ENCODE data around the gene THOC1.
"Not testable (repeated sequence)": the region's sequence is repeated elsewhere in the genome, so short reads cannot be mapped to it uniquely, and the experiment has no call there.

The THOC1 gene

DNA sequence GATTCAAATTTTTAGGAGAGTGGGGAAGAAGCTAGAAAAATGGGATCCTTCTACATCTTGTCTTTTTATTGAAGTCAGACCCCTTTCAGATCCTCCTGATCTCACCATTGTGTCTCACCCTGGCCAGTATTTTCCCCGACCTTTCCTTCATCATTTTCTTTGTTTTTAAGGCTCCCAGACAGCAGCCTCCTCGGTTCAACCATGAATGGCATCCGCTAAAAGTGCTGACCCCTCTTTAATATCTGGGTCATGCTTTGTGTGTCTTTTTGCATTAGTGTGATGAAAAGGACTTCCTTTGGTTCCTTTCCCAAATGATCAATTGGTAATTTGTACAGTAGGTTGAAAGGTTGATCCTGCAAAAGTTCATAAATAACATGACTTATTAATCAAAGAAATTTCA is 26.7 kb upstream of the THOC1 start:
- no peaks in the 10 kb centered on the region for H3K27me3 ChIP-seq (ENCODE audit: insufficient read depth, insufficient read length)
- no peaks in the 10 kb centered on the region for H3K9me3 ChIP-seq (ENCODE audit: insufficient read depth, low read length)
- H3K36me3 ChIP-seq (ENCODE audit: insufficient read depth, insufficient read length, low read length): no peaks in the 10 kb centered on the region
- H3K9ac ChIP-seq (ENCODE audit: insufficient read length, low read depth): no peak overlapping the region
- H3K4me3 ChIP-seq (ENCODE audit: insufficient read length, low read depth): no peak overlapping the region
- TF ChIP-seq YY1 (IDR thresholded peaks at IDR 0.05; ENCODE audit: insufficient read depth, insufficient read length) (no peak), SUZ12 (IDR thresholded peaks at IDR 0.05; ENCODE audit: extremely low read depth, insufficient read depth, insufficient read length) (no peak), ZNF274 (IDR thresholded peaks at IDR 0.05; ENCODE audit: low read depth, low read length) (no peak)
- no peak for DNase-seq (ENCODE audit: low read depth, low spot score)
- H3K4me1 ChIP-seq (ENCODE audit: insufficient read depth, insufficient read length): no peaks in the 10 kb centered on the region

DNA sequence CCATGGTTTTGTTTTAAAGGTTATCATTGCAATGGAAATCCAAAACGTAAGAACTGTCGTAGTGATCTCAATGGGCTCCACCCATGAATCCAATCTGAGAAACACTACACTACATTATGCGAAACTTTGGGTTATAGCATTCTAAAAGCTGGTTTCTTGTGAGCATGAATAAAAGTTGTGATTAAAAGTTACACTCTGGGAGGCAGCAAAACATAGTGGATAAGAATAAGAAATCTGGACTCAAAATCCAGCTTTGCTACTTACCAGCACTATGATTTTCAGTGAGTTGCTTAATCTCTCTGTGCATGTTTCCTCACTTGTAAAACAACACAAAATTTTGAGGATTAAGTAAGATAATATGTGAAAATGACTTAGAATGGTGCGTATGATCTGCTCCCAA is 25.7 kb upstream of the THOC1 start:
- H3K4me3 ChIP-seq (ENCODE audit: insufficient read length, low read depth): no peak overlapping the region
- no peaks in the 10 kb centered on the region for H3K27me3 ChIP-seq (ENCODE audit: insufficient read depth, insufficient read length)
- H3K9me3 ChIP-seq (ENCODE audit: insufficient read depth, low read length): no peaks in the 10 kb centered on the region
- H3K9ac ChIP-seq (ENCODE audit: insufficient read length, low read depth): no peak overlapping the region
- TF ChIP-seq ZNF274 (IDR thresholded peaks at IDR 0.05; ENCODE audit: low read depth, low read length) (no peak), SUZ12 (IDR thresholded peaks at IDR 0.05; ENCODE audit: extremely low read depth, insufficient read depth, insufficient read length) (no peak), YY1 (IDR thresholded peaks at IDR 0.05; ENCODE audit: insufficient read depth, insufficient read length) (no peak)
- DNase-seq (ENCODE audit: low read depth, low spot score): no peak
- no peaks in the 10 kb centered on the region for H3K36me3 ChIP-seq (ENCODE audit: insufficient read depth, insufficient read length, low read length)
- H3K4me1 ChIP-seq (ENCODE audit: insufficient read depth, insufficient read length): no peaks in the 10 kb centered on the region

DNA sequence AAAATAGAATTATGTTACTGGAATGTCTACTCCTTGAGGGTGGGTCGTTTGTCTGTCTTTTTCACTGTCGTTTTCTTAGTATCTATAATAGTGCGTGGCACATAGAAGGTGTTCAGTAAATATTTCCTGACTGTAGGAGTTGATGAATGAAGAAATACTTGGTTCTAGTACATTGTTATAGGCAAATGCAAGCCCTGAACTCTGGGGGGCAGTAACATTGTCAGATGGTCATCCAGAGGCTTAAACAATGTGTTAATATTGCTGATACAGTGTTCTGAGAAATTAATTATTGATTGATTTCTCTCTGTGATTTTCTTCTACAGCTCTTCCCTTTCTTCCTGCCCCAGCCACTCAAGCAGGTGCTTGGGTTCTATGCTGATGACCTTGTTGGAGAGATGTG is 24.4 kb upstream of the THOC1 start:
- Histone ChIP-seq H3K27me3 (ENCODE audit: insufficient read depth, insufficient read length) (no peaks in the 10 kb centered on the region), H3K4me1 (ENCODE audit: insufficient read depth, insufficient read length) (no peaks in the 10 kb centered on the region), H3K9ac (ENCODE audit: insufficient read length, low read depth) (no peak overlapping the region), H3K36me3 (ENCODE audit: insufficient read depth, insufficient read length, low read length) (no peaks in the 10 kb centered on the region), H3K9me3 (ENCODE audit: insufficient read depth, low read length) (no peaks in the 10 kb centered on the region), H3K4me3 (ENCODE audit: insufficient read length, low read depth) (no peak overlapping the region)
- DNase-seq (ENCODE audit: low read depth, low spot score): no peak
- TF ChIP-seq ZNF274 (IDR thresholded peaks at IDR 0.05; ENCODE audit: low read depth, low read length) (no peak), SUZ12 (IDR thresholded peaks at IDR 0.05; ENCODE audit: extremely low read depth, insufficient read depth, insufficient read length) (no peak), YY1 (IDR thresholded peaks at IDR 0.05; ENCODE audit: insufficient read depth, insufficient read length) (no peak)

DNA sequence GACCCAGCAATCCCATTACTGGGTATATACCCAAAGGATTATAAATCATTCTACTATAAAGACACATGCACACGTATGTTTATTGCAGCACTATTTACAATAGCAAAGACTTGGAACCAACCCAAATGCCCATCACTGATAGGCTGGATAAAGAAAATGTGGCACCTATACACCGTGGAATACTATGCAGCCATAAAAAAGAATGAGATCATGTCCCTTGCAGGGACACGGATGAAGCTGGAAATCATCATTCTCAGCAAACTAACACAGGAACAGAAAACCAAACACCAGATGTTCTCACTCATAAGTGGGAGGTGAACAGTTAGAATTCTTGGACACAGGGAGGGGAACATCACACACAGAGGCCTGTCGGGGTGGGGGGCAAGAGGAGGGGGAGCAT is 22.1 kb upstream of the THOC1 start:
- not testable (repeated sequence) for H3K36me3 ChIP-seq (ENCODE audit: insufficient read depth, insufficient read length, low read length); H3K27me3 ChIP-seq (ENCODE audit: insufficient read depth, insufficient read length); H3K4me3 ChIP-seq (ENCODE audit: insufficient read length, low read depth); DNase-seq (ENCODE audit: low read depth, low spot score); H3K9ac ChIP-seq (ENCODE audit: insufficient read length, low read depth); H3K9me3 ChIP-seq (ENCODE audit: insufficient read depth, low read length); H3K4me1 ChIP-seq (ENCODE audit: insufficient read depth, insufficient read length)

DNA sequence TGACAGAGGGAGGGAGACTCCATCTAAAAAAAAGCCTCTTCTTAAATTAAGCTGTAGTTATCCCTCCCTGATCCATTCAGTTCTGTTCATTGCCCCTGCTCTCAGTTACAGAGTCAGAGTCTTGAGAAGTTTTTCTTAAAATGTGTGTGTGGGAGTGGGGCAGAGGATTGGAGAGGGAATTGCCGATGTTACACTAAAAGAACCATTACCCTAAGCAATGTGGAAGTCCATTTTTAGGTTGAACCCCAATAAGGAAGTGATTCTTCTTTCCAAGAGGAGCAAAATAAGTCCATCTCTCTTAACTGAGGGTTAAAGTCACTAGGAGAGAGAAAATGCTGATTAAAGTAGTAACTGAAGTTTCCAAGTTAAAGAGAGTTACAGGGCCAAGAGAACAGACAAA is 21.2 kb upstream of the THOC1 start:
- no peaks in the 10 kb centered on the region for H3K4me1 ChIP-seq (ENCODE audit: insufficient read depth, insufficient read length)

DNA sequence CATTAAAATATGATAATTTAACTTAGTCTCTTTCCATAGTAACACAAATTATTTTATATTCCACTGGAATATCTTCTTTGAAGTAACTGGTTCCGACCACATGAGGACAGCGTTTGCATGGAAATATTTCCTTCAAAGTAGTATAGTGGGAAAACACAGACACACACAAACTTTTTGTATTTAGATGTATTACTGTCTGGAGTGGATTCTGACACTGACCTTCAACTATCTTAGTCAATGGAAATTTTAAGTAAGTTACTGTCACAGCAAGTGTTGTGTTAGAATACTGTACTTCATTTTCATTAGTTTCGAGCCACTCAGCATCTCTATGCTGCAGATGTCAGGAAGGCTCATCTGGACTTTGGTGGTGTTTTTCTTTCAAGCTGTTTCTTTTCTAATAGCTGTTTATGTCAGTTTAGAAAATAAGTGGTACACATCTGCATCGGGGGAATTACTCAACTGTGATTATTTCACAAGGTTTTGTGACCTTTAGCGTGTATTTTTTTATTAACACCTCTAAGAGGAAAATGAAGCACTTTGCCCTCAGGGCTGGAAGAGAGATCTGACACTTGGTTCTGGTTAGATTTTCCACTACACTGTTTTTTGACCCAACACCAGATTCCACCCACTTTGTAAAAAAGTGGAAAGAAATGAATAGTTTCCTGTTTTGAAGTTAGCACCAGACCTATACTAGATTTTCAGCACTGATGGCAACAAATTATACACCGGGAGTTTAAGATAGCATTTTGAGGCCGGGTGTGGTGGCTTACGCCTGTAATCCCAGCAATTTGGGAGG is 18.9 kb upstream of the THOC1 start:
- TF ChIP-seq YY1 (IDR thresholded peaks at IDR 0.05; ENCODE audit: insufficient read depth, insufficient read length): no peak
- TF ChIP-seq ZNF274 (IDR thresholded peaks at IDR 0.05; ENCODE audit: low read depth, low read length): no peak
- TF ChIP-seq SUZ12 (IDR thresholded peaks at IDR 0.05; ENCODE audit: extremely low read depth, insufficient read depth, insufficient read length): no peak
- Histone ChIP-seq H3K4me3 (ENCODE audit: insufficient read length, low read depth) (no peak overlapping the region), H3K9me3 (ENCODE audit: insufficient read depth, low read length) (no peaks in the 10 kb centered on the region), H3K36me3 (ENCODE audit: insufficient read depth, insufficient read length, low read length) (no peaks in the 10 kb centered on the region), H3K9ac (ENCODE audit: insufficient read length, low read depth) (no peak overlapping the region), H3K4me1 (ENCODE audit: insufficient read depth, insufficient read length) (no peaks in the 10 kb centered on the region), H3K27me3 (ENCODE audit: insufficient read depth, insufficient read length) (no peaks in the 10 kb centered on the region)
- no peak for DNase-seq (ENCODE audit: low read depth, low spot score)

More for the DNA sequence above, 21.2 kb upstream of the THOC1 start:
- H3K9me3 ChIP-seq (ENCODE audit: insufficient read depth, low read length): no peaks in the 10 kb centered on the region
- TF ChIP-seq ZNF274 (IDR thresholded peaks at IDR 0.05; ENCODE audit: low read depth, low read length) (no peak), YY1 (IDR thresholded peaks at IDR 0.05; ENCODE audit: insufficient read depth, insufficient read length) (no peak), SUZ12 (IDR thresholded peaks at IDR 0.05; ENCODE audit: extremely low read depth, insufficient read depth, insufficient read length) (no peak)
- no peaks in the 10 kb centered on the region for H3K27me3 ChIP-seq (ENCODE audit: insufficient read depth, insufficient read length)
- H3K4me3 ChIP-seq (ENCODE audit: insufficient read length, low read depth): no peak overlapping the region
- no peaks in the 10 kb centered on the region for H3K36me3 ChIP-seq (ENCODE audit: insufficient read depth, insufficient read length, low read length)
- H3K9ac ChIP-seq (ENCODE audit: insufficient read length, low read depth): no peak overlapping the region
- no peak for DNase-seq (ENCODE audit: low read depth, low spot score)

DNA sequence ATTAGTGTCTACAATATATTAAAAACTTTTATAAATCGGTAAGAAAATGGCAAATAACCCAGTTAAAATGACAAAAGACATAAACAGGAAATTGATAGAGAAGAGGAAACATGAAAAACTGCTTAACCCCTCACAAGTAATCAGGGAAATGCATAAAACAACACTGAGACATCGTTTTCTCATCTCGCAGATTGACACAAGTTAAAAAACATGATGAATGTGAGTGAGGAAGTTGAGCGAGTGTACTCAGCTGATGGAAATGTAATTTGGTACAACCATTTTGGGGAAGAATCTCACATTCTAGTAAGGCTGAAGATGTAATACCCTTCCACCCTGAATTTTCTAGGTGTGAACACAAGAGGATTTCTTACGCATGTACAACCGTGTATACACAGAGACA is 18.0 kb upstream of the THOC1 start:
- TF ChIP-seq YY1 (IDR thresholded peaks at IDR 0.05; ENCODE audit: insufficient read depth, insufficient read length) (no peak), ZNF274 (IDR thresholded peaks at IDR 0.05; ENCODE audit: low read depth, low read length) (no peak), SUZ12 (IDR thresholded peaks at IDR 0.05; ENCODE audit: extremely low read depth, insufficient read depth, insufficient read length) (no peak)
- Histone ChIP-seq H3K9me3 (ENCODE audit: insufficient read depth, low read length) (no peaks in the 10 kb centered on the region), H3K4me3 (ENCODE audit: insufficient read length, low read depth) (no peak overlapping the region), H3K9ac (ENCODE audit: insufficient read length, low read depth) (no peak overlapping the region), H3K4me1 (ENCODE audit: insufficient read depth, insufficient read length) (no peaks in the 10 kb centered on the region), H3K36me3 (ENCODE audit: insufficient read depth, insufficient read length, low read length) (no peaks in the 10 kb centered on the region), H3K27me3 (ENCODE audit: insufficient read depth, insufficient read length) (no peaks in the 10 kb centered on the region)
- no peak for DNase-seq (ENCODE audit: low read depth, low spot score)
